Adrenal gland (tissue), 12 donors: ENCODE measurements around the gene NCEH1. TPM values are rescaled to one million over a fixed set of nuclear protein-coding genes. Genes with fewer than 3 reads are reported as not detected.

Experiments
- DNase-seq, 7 donors: peaks; one replicate each; pipeline ENCODE4 v3.0.0-alpha.2; 2019 to 2020
- H3K27ac ChIP-seq, 5 donors: fragments of 200-600 bp; sonication (generic) in 4 of 5; 1 replicate in 3 of 5; 2 replicates in 2 of 5; pipeline versions ENCODE4 v1.5.1 to v1.8.0; 2016 to 2020; ENCODE audit warnings: mild to moderate bottlenecking in 1 of 5
- H3K27me3 ChIP-seq: fragments of 200-600 bp; 2 replicates; pipeline ENCODE4 v1.8.0; 2021
- H3K36me3 ChIP-seq, 2 donors: fragments of 200-600 bp; replicated peaks in 1 of 2; 1 replicate in 1 of 2; 2 replicates in 1 of 2; pipeline versions ENCODE4 v1.5.1 to v1.8.0; 2018 to 2022
- H3K4me1 ChIP-seq, 2 donors: fragments of 200-600 bp; replicated peaks in 1 of 2; 1 replicate in 1 of 2; 2 replicates in 1 of 2; pipeline versions ENCODE4 v1.5.1 to v1.8.0; 2018 to 2021
- H3K4me3 ChIP-seq, 4 donors: fragments of 200-600 bp; sonication (generic) in 3 of 4; one replicate each; pipeline ENCODE4 v1.5.1; 2016 to 2018
- H3K9me3 ChIP-seq, 3 donors: fragments of 200-600 bp; sonication (generic) in 1 of 3; replicated peaks in 1 of 3; 1 replicate in 2 of 3; 2 replicates in 1 of 3; pipeline versions ENCODE4 v1.5.1 to v1.8.0; 2016 to 2021
- CTCF ChIP-seq, 6 experiments: fragments of 450-650 bp in 4 of 6; fragments of 200-600 bp in 2 of 6; sonication (generic) in 1 of 6; IDR thresholded peaks; 1 replicate in 5 of 6; 2 replicates in 1 of 6; pipeline versions ENCODE4 v1.5.1 to v1.8.0; 2016 to 2021; ENCODE audit warnings: antibody characterized with exemption in 6 of 6, mild to moderate bottlenecking in 2 of 6, moderate library complexity in 1 of 6
- POLR2A ChIP-seq, 2 donors: fragments of 450-650 bp; IDR thresholded peaks; one replicate each; pipeline ENCODE4 v1.6.1; 2017; ENCODE audit warnings: antibody characterized with exemption in 2 of 2, mild to moderate bottlenecking in 2 of 2, moderate library complexity in 1 of 2
- WGBS, 4 donors: extraction: QIAGEN DNeasy Blood & Tissue Kit in 2 of 4; methylation state at CpG; one replicate each; pipeline versions ENCODE4 v1.1.5 to v1.1.7; 2013 to 2017; 5-methylcytosine and 5-hydroxymethylcytosine counted together
- intact Hi-C, 2 donors: fragments of 100-400 bp; cut with DNase I; formaldehyde crosslinking; loops; one replicate each; pipeline versions ENCODE4 v1.14.1 to v1.15.0; 2022 to 2023
- polyA plus RNA-seq, 3 donors: library from polyadenylated mRNA; stranded (reverse); fragments of 200-250 nt in 2 of 3; fragments of 350-450 nt in 1 of 3; fragmentation: Illumina TruSeq in 1 of 3; extraction: RNeasy Lipid Tissue Mini Kit (QIAGEN cat#74804) in 1 of 3; gene quantifications; one replicate each; pipeline ENCODE4 v1.2.3, GENCODE V29; 2013 to 2014
- total RNA-seq, 9 donors: library from RNA; depleted of rRNA in 4 of 9; stranded (reverse); fragments of >200 nt in 4 of 9; fragments of 120-200 nt in 1 of 9; fragmentation: NEBNext Ultra II Directional in 1 of 9; extraction: Animal tissue kit (Norgen Biotek cat#: 25700) in 1 of 9; gene quantifications; one replicate each; pipeline versions ENCODE4 v1.1.0 to v1.2.4, GENCODE V29; 2013 to 2023
- donor health status: healthy with polysubstance abuse.
- donor health status: Bipolar disorder and iron deficiency.
- donor health status: DM: yes; HTN: yes; CAD: no.
- donor health status: DM: no; HTN: no; CAD: no.
- donor health status: DM: no; HTN: no; CAD: no.
- donor health status: DM: yes; HTN: yes; CAD: no.

The NCEH1 gene
- total and polyA plus RNA-seq, 12 donors = 5.8 to 55.3 (median 39.4) TPM

DNA sequence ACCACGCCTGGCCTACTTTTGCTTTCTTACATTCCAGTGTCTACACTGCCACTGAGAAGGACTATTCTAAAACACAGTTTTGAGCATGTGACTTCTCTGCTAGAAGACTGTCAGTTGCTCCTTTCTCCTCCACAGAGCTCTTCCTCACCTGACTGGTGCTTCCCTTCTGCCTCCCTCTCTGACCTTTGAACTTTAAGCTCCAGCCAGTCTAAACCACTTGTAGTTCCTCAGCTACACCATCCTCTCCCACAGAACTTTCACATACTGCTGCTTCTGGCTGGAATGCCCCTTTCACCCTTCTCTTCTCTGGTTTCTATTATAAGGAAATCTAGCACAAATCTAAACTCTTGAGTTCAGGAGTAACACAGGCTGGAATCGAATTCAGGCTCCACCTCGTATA, 9.1 kb downstream of the NCEH1 start:
- no peak for DNase-seq
- peaks cover 34 to 63% of the 10 kb centered on the region in 2 donors for H3K4me1 ChIP-seq
- no peak overlapping the region for H3K4me3 ChIP-seq
- intact Hi-C loops = no loop called here
- TF ChIP-seq POLR2A (IDR thresholded peaks at IDR 0.05) = no peak
- no peak for TF ChIP-seq CTCF (IDR thresholded peaks at IDR 0.05)
- no peaks in the 10 kb centered on the region for H3K36me3 ChIP-seq
- no peaks in the 10 kb centered on the region for H3K27me3 ChIP-seq
- peak overlapping the region in 1 of 5 donors; percentile 37 for H3K27ac ChIP-seq
- 87 to 97% (median 93%) methylated on average over 3 of the region's 3 CpGs for WGBS, 4 donors
- no peaks in the 10 kb centered on the region for H3K9me3 ChIP-seq

DNA sequence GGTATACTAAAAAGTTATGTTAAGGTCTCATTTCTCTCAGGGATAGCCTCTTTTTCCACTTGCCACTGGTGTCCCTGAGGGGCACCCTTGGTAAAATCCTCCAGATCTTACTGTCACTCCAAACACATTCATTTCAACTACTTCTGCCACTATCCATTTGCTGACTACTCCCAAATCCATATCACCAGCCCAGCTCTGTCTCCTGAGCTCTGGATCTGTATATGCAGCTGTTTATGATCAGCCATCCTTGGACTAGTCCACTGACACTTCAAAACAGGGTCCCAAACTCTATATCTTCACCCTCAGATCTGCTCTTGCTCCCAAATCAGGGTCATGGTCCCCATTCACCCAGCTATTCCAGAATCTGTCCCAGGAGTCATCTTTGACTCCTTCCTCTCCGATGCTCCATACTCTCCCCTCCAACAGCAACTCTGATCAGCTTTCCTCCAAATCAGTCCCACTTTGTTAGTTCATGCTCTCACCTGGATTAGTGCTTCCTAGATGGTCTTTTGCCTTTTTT, 9.9 kb downstream of the NCEH1 start:
- no peak overlapping the region for H3K4me3 ChIP-seq
- H3K36me3 ChIP-seq = no peaks in the 10 kb centered on the region
- intact Hi-C loops = no loop called here
- H3K27me3 ChIP-seq = no peaks in the 10 kb centered on the region
- WGBS, 4 donors = 92 to 100% (median 97%) methylated on average over 1 of the region's 1 CpG
- H3K9me3 ChIP-seq = no peaks in the 10 kb centered on the region
- DNase-seq = no peak
- peaks cover 38 to 69% of the 10 kb centered on the region in 2 donors for H3K4me1 ChIP-seq
- H3K27ac ChIP-seq = peak overlapping the region in 3 of 5 donors; percentile 17 to 86 (median 70)
- TF ChIP-seq CTCF (IDR thresholded peaks at IDR 0.05) (no peak), POLR2A (IDR thresholded peaks at IDR 0.05) (no peak)

DNA sequence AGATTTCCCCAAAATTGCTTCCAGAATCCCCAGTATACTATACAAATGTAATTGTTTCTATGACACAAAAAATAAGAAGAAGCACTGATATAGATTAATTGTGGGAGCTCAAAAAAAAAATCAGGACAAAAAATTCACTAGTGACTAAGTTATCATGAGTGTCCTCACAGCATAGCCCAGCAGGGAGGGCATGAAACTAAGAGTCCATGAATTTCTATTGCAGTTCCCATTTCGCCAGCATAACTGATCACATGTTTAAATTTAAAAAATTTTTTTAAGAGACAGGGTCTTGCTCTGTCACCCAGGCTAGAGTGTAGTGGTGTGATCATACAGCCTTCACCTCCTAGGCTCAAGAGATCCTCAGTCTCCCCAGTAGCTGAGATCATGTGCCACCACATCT, 10.6 kb downstream of the NCEH1 start:
- no peak for DNase-seq
- H3K36me3 ChIP-seq = no peaks in the 10 kb centered on the region
- no peaks in the 10 kb centered on the region for H3K27me3 ChIP-seq
- H3K27ac ChIP-seq = peak overlapping the region in 3 of 5 donors; percentile 52 to 86 (median 70)
- TF ChIP-seq POLR2A (IDR thresholded peaks at IDR 0.05) (no peak), CTCF (IDR thresholded peaks at IDR 0.05) (no peak)
- H3K9me3 ChIP-seq = no peaks in the 10 kb centered on the region
- WGBS, 4 donors = 75 to 92% (median 81%) methylated on average over 1 of the region's 1 CpG
- no peak overlapping the region for H3K4me3 ChIP-seq
- intact Hi-C loops = no loop called here
- peaks cover 43 to 76% of the 10 kb centered on the region in 2 donors for H3K4me1 ChIP-seq

GRCh38 chr3:172699031-172699430, 11.8 kb downstream of the NCEH1 start:
- WGBS, 4 donors = 71 to 83% (median 81%) methylated on average over 7 of the region's 7 CpGs
- DNase-seq = no peak
- Histone ChIP-seq H3K9me3 (no peaks in the 10 kb centered on the region), H3K27me3 (no peaks in the 10 kb centered on the region), H3K4me3 (no peak overlapping the region), H3K27ac (peak overlapping the region; percentile 4 to 86 (median 70)), H3K4me1 (peaks cover 43 to 80% of the 10 kb centered on the region in 2 donors), H3K36me3 (no peaks in the 10 kb centered on the region)
- no peak for TF ChIP-seq CTCF (IDR thresholded peaks at IDR 0.05)
- TF ChIP-seq POLR2A (IDR thresholded peaks at IDR 0.05) = no peak
- intact Hi-C loops = no loop called here
